Measurements from ENCODE around the gene TTYH2. TPM values are rescaled to one million over a fixed set of nuclear protein-coding genes. Genes with fewer than 3 reads are reported as not detected.
A peak's percentile ranks its signal among the peaks of the same experiment; 100 is the strongest.

The TTYH2 gene
- total RNA-seq, 4 donors from 2014 or later, result 5.5 to 7.7 (median 6.3) TPM

- TF ChIP-seq CTCF (IDR thresholded peaks at IDR 0.05), result peak in 3 of 4 experiments; percentile 88 to 95 (median 93)
- TF ChIP-seq EP300 (IDR thresholded peaks at IDR 0.05), result no peak
- TF ChIP-seq POLR2A (IDR thresholded peaks at IDR 0.05), result no peak
- TF ChIP-seq POLR2AphosphoS5 (IDR thresholded peaks at IDR 0.05), result peak; percentile 15
- Histone ChIP-seq H3K9me3 (no peaks in the 10 kb centered on the region), H3K4me3 (no peak overlapping the region), H3K36me3 (peaks cover 0 to 48% of the 10 kb centered on the region in 2 donors), H3K27ac (peak overlapping the region in 3 of 4 donors; percentile 14 to 46 (median 29)), H3K4me1 (peaks cover 0 to 95% (median 42%) of the 10 kb centered on the region in 3 donors), H3K27me3 (no peaks in the 10 kb centered on the region)
- no peak for ATAC-seq
- WGBS, 2 donors (ENCODE audit: low coverage in 1 of 2), result 28 to 36% methylated on average over 7 to 17 of the region's 18 CpGs
Measured at GRCh38 chr17:74210191-74211140, 2.9 kb upstream of the TTYH2 start.

DNA sequence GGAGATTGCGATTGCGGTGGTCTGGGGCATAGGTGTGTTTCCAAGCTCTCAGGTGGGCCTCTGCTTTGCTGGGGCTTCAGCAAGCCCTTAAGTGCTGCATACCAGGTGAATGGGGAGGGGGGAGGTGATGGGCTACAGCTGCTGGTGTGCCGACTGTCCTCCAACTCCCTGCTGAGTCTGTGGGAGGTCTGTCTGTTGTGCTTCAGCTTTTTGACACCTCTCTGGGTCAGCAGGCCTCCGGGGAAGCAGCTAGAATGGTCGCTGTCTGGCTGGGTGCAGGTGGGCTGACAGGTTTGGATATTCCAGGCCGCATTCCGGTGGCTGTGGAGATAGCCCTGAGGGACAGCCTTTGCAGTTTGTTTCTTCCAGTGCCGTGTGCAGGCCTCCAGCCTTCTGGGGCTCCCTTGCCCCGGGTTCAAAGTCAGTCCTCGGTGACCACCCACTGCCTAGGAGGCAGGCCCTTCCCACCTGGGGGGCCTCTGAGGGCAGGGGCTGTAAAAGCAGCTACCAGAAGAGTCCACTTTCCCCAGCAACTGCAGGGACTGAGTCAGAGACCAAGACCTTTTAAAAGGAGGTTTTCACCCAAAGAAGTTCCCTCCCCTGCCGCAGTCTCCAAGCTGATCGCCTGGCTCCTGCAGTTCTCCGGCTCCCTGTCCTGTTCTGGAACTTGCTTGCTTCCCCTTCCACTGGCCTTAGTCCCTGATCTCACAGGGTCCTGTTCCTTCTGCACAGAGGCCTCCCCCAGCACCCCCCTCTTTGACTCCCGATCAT lies 2.0 kb upstream of the TTYH2 start:
- no peak for ATAC-seq
- Histone ChIP-seq H3K27ac (peak overlapping the region in 3 of 4 donors; percentile 14 to 79 (median 46)), H3K4me1 (peaks cover 0 to 86% (median 38%) of the 10 kb centered on the region in 3 donors), H3K36me3 (peaks cover 0 to 39% of the 10 kb centered on the region in 2 donors), H3K9me3 (no peaks in the 10 kb centered on the region), H3K4me3 (peak overlapping the region in 1 of 2 donors; percentile 61), H3K27me3 (no peaks in the 10 kb centered on the region)
- WGBS, 2 donors (ENCODE audit: low coverage in 1 of 2), result 20 to 51% methylated on average over 1 to 2 of the region's 14 CpGs
- no peak for TF ChIP-seq CTCF (IDR thresholded peaks at IDR 0.05)
- no peak for TF ChIP-seq POLR2AphosphoS5 (IDR thresholded peaks at IDR 0.05)
- TF ChIP-seq EP300 (IDR thresholded peaks at IDR 0.05), result no peak
- no peak for TF ChIP-seq POLR2A (IDR thresholded peaks at IDR 0.05)

DNA sequence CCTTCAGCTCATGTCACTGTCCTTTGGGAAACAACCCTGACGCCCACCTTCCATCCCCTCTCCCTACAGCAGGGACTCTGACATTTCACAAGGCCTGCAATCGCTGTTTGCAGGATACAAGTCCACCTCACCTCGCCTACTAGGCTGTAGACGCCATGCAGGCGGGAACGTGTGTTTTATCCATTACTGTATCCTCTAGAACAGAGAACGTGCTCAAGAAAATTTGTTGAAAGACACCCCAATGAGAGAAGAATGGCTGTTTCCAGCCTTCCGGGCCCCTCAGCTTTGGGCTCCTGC lies 1.5 kb upstream of the TTYH2 start:
- ATAC-seq, result no peak
- no peaks in the 10 kb centered on the region for H3K27me3 ChIP-seq
- peak overlapping the region; percentile 49 to 61 for H3K4me3 ChIP-seq
- 36 to 63% methylated on average over 5 to 6 of the region's 8 CpGs for WGBS, 2 donors (ENCODE audit: low coverage in 1 of 2)
- peak overlapping the region in 1 of 4 donors; percentile 79 for H3K27ac ChIP-seq
- H3K4me1 ChIP-seq, result peaks cover 0 to 81% (median 38%) of the 10 kb centered on the region in 3 donors
- TF ChIP-seq POLR2AphosphoS5 (IDR thresholded peaks at IDR 0.05) (no peak), EP300 (IDR thresholded peaks at IDR 0.05) (no peak), CTCF (IDR thresholded peaks at IDR 0.05) (no peak), POLR2A (IDR thresholded peaks at IDR 0.05) (no peak)
- peaks cover 0 to 35% of the 10 kb centered on the region in 2 donors for H3K36me3 ChIP-seq
- no peaks in the 10 kb centered on the region for H3K9me3 ChIP-seq

GRCh38 chr17:74212209-74212912 lies 1.0 kb upstream of the TTYH2 start:
- Histone ChIP-seq H3K4me3 (peak overlapping the region; percentile 49 to 61), H3K27me3 (no peaks in the 10 kb centered on the region), H3K9me3 (no peaks in the 10 kb centered on the region), H3K27ac (peak overlapping the region; percentile 25 to 87 (median 82)), H3K36me3 (peaks cover 0 to 30% of the 10 kb centered on the region in 2 donors), H3K4me1 (peaks cover 0 to 76% (median 38%) of the 10 kb centered on the region in 3 donors)
- TF ChIP-seq POLR2AphosphoS5 (IDR thresholded peaks at IDR 0.05) (no peak), CTCF (IDR thresholded peaks at IDR 0.05) (no peak), EP300 (IDR thresholded peaks at IDR 0.05) (no peak), POLR2A (IDR thresholded peaks at IDR 0.05) (no peak)
- WGBS, 2 donors (ENCODE audit: low coverage in 1 of 2), result 10% methylated on average over 6 of the region's 48 CpGs; no CpG with 5 or more reads in 1 of the 2 donors
- ATAC-seq, result no peak
